DND-41 (cell line): ENCODE results near the gene CYP4F22.
A peak's percentile ranks its signal among the peaks of the same experiment; 100 is the strongest.

Source experiments
- ATAC-seq: fragments of 200-7000 bp; cut with Tn5 transposase; 3 replicates; pipeline ENCODE4 v1.9.1; 2021; ENCODE audit warnings: low read depth; ENCODE audit not compliant: insufficient read depth
- DNase-seq: peaks from one replicate; pipeline ENCODE4 v3.0.0-alpha.2; 2020
- H2AFZ ChIP-seq: 2 replicates; pipeline ENCODE4 v1.6.0; 2012; ENCODE audit warnings: low read depth, low read length
- H3K27ac ChIP-seq: 2 replicates; pipeline ENCODE4 v1.5.1; 2012; ENCODE audit warnings: low read length, inconsistent platforms
- H3K27me3 ChIP-seq: fragments of 200-600 bp; sonication (generic); 2 replicates; pipeline ENCODE4 v1.6.0; 2012; ENCODE audit warnings: low read length, mild to moderate bottlenecking, inconsistent platforms; ENCODE audit not compliant: insufficient read depth, poor library complexity
- H3K36me3 ChIP-seq: 2 replicates; pipeline ENCODE4 v1.5.1; 2012; ENCODE audit warnings: low read length, inconsistent platforms; ENCODE audit not compliant: insufficient read depth
- H3K4me1 ChIP-seq: 2 replicates; pipeline ENCODE4 v1.5.1; 2012; ENCODE audit warnings: mild to moderate bottlenecking, low read length; ENCODE audit not compliant: insufficient read depth
- H3K4me2 ChIP-seq: 2 replicates; pipeline ENCODE4 v1.6.0; 2012; ENCODE audit warnings: mild to moderate bottlenecking, moderate library complexity, low read length, inconsistent platforms; ENCODE audit not compliant: insufficient read depth
- H3K4me3 ChIP-seq, 2 experiments: fragments of 200-600 bp in 1 of 2; shearing (Covaris generic) in 1 of 2; 2 replicates each; pipeline ENCODE4 v1.5.1; 2012 to 2016; ENCODE audit warnings: inconsistent platforms in 2 of 2, low read length in 2 of 2, mild to moderate bottlenecking in 2 of 2, low read depth in 1 of 2, moderate library complexity in 1 of 2
- H3K79me2 ChIP-seq: 2 replicates; pipeline ENCODE4 v1.6.0; 2012; ENCODE audit warnings: low read length, inconsistent platforms; ENCODE audit not compliant: insufficient read depth
- H3K9ac ChIP-seq: 2 replicates; pipeline ENCODE4 v1.6.0; 2012; ENCODE audit warnings: low read depth, mild to moderate bottlenecking, inconsistent platforms, low read length, moderate library complexity
- H3K9me3 ChIP-seq: 2 replicates; pipeline ENCODE4 v1.5.1; 2012; ENCODE audit warnings: low read length, moderate library complexity, mild to moderate bottlenecking, inconsistent platforms; ENCODE audit not compliant: insufficient read depth, severe bottlenecking
- H4K20me1 ChIP-seq: 2 replicates; pipeline ENCODE4 v1.6.0; 2012; ENCODE audit warnings: low read length; ENCODE audit not compliant: insufficient read depth
- EZH2 ChIP-seq: IDR thresholded peaks from 3 replicates; pipeline ENCODE4 v1.6.1; 2012; ENCODE audit warnings: borderline replicate concordance, low read depth, mild to moderate bottlenecking, moderate library complexity, low read length, inconsistent platforms; ENCODE audit not compliant: severe bottlenecking
- TF ChIP-seq, protein P1 (sequence below): IDR thresholded peaks from 2 replicates; pipeline ENCODE4 v1.5.1; 2012; ENCODE audit warnings: borderline replicate concordance, low read length, moderate library complexity, mild to moderate bottlenecking; ENCODE audit not compliant: poor library complexity, severe bottlenecking; ENCODE audit errors: extremely low read depth

CYP4F22 gene

DNA sequence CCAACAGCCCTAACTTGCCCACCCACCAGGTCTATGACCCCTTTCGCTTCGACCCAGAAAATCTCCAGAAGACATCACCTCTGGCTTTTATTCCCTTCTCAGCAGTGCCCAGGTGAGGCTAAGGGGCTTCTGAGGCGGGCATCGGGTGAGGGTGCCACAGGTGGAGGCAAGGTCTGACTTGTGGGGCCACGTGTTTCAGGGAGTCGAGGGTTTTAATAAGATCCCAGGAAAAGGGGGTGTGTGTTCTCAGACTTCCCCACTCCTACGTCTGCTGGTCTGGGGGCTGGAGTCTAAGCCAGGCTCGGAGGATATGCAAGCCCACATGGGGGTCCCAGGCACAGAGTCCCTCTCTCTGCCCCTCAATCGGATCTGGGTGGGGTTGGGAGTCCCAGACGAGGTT is 75.8 kb downstream of the CYP4F22 start:
- Histone ChIP-seq H2AFZ (no peak overlapping the region), H3K4me1 (no peaks in the 10 kb centered on the region), H3K9me3 (no peaks in the 10 kb centered on the region), H3K4me3 (no peak overlapping the region), H3K27ac (no peak overlapping the region), H3K79me2 (no peaks in the 10 kb centered on the region), H4K20me1 (no peaks in the 10 kb centered on the region), H3K36me3 (no peaks in the 10 kb centered on the region), H3K4me2 (no peak overlapping the region), H3K9ac (no peak overlapping the region), H3K27me3 (no peaks in the 10 kb centered on the region)
- ATAC-seq (no peak), DNase-seq (no peak)
- TF ChIP-seq, protein P1, sequence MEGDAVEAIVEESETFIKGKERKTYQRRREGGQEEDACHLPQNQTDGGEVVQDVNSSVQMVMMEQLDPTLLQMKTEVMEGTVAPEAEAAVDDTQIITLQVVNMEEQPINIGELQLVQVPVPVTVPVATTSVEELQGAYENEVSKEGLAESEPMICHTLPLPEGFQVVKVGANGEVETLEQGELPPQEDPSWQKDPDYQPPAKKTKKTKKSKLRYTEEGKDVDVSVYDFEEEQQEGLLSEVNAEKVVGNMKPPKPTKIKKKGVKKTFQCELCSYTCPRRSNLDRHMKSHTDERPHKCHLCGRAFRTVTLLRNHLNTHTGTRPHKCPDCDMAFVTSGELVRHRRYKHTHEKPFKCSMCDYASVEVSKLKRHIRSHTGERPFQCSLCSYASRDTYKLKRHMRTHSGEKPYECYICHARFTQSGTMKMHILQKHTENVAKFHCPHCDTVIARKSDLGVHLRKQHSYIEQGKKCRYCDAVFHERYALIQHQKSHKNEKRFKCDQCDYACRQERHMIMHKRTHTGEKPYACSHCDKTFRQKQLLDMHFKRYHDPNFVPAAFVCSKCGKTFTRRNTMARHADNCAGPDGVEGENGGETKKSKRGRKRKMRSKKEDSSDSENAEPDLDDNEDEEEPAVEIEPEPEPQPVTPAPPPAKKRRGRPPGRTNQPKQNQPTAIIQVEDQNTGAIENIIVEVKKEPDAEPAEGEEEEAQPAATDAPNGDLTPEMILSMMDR = no peak
- TF ChIP-seq EZH2 = no peak

DNA sequence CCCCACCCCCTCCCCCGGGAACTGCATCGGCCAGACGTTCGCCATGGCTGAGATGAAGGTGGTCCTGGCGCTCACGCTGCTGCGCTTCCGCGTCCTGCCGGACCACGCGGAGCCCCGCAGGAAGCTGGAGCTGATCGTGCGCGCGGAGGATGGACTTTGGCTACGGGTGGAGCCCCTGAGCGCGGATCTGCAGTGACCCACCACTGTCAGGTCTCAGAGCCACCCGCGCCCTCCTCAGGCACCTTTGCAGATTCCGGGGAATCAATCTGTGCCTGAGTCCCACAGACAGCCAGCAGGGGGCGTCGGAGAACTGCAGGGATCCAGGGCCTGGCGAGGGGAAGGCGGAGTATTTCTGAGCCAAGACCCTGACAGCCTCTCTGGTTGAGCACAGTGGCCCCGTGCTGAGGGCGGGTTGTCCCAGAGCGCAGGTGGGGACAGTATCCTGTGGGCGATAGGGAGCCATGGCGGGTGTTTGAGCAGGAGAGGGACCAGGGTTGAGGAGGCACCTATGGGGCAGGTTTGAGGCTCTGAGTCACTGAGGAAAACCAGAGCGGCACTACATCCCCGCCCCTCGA is 76.3 kb downstream of the CYP4F22 start:
- no peak overlapping the region for H3K4me2 ChIP-seq
- H2AFZ ChIP-seq = no peak overlapping the region
- H3K4me3 ChIP-seq = no peak overlapping the region
- TF ChIP-seq EZH2 = no peak
- TF ChIP-seq, protein P1 = peak; percentile 92
- H3K9ac ChIP-seq = no peak overlapping the region
- no peaks in the 10 kb centered on the region for H3K36me3 ChIP-seq
- no peak overlapping the region for H3K27ac ChIP-seq
- DNase-seq (peak; percentile 76), ATAC-seq (peak; percentile 92)
- no peaks in the 10 kb centered on the region for H3K9me3 ChIP-seq
- no peaks in the 10 kb centered on the region for H4K20me1 ChIP-seq
- no peaks in the 10 kb centered on the region for H3K4me1 ChIP-seq
- H3K79me2 ChIP-seq = no peaks in the 10 kb centered on the region
- no peaks in the 10 kb centered on the region for H3K27me3 ChIP-seq

DNA sequence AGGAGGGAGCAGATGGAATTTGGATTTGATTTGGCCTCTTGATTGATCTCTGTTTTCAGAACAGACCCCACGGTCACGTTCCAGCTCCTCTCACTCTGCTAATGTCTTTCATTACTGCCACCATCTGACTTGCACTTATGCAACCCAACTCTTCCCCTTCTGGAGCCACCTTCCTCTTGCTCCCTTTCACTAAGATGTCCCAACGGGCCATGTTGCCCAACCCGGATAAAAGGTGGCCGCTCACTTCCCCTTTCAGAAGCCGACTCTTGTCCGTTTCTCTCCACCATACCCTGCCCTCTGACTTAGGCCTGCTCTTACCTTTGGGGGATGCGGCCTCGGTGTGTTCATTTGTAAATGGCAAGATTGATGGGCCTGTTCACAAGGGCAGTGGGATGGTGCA is 79.3 kb downstream of the CYP4F22 start:
- no peaks in the 10 kb centered on the region for H3K79me2 ChIP-seq
- no peak overlapping the region for H2AFZ ChIP-seq
- no peaks in the 10 kb centered on the region for H4K20me1 ChIP-seq
- H3K27me3 ChIP-seq = no peaks in the 10 kb centered on the region
- H3K4me1 ChIP-seq = no peaks in the 10 kb centered on the region
- H3K9ac ChIP-seq = no peak overlapping the region
- TF ChIP-seq, protein P1 = no peak
- TF ChIP-seq EZH2 = no peak
- no peaks in the 10 kb centered on the region for H3K36me3 ChIP-seq
- H3K9me3 ChIP-seq = no peaks in the 10 kb centered on the region
- no peak overlapping the region for H3K27ac ChIP-seq
- H3K4me2 ChIP-seq = no peak overlapping the region
- no peak for ATAC-seq
- no peak overlapping the region for H3K4me3 ChIP-seq
- DNase-seq = no peak

DNA sequence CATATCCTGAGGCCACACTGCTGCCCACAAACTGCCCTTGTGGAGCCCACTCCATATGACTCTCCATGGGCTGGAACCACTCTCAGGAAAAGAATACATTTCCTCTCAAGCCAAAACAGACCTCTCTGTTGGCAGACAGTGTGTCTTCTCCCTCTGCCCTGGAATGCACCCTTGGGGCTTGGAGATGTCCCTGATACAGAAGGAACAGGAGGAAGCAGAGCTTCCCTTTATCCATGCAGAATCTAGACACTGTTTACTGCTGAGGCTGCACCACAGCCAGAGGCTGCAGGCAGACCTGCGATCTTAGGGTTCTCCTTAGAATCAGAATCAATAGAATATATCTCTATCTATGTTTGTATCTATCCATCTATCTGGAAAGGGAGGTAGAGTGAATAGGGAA is 79.9 kb downstream of the CYP4F22 start:
- Histone ChIP-seq H3K36me3 (no peaks in the 10 kb centered on the region), H2AFZ (no peak overlapping the region), H3K79me2 (no peaks in the 10 kb centered on the region), H3K9ac (no peak overlapping the region), H3K4me1 (no peaks in the 10 kb centered on the region), H3K9me3 (no peaks in the 10 kb centered on the region), H3K4me2 (no peak overlapping the region), H3K27ac (no peak overlapping the region), H3K4me3 (no peak overlapping the region), H4K20me1 (no peaks in the 10 kb centered on the region), H3K27me3 (no peaks in the 10 kb centered on the region)
- TF ChIP-seq EZH2 = no peak
- TF ChIP-seq, protein P1 = no peak
- ATAC-seq (no peak), DNase-seq (no peak)
